ENCODE results near the gene ADAMTS2.

ADAMTS2 gene

GRCh38 chr5:179274321-179275315 is 70.6 kb downstream of the ADAMTS2 start:
- TF ChIP-seq, protein P1, sequence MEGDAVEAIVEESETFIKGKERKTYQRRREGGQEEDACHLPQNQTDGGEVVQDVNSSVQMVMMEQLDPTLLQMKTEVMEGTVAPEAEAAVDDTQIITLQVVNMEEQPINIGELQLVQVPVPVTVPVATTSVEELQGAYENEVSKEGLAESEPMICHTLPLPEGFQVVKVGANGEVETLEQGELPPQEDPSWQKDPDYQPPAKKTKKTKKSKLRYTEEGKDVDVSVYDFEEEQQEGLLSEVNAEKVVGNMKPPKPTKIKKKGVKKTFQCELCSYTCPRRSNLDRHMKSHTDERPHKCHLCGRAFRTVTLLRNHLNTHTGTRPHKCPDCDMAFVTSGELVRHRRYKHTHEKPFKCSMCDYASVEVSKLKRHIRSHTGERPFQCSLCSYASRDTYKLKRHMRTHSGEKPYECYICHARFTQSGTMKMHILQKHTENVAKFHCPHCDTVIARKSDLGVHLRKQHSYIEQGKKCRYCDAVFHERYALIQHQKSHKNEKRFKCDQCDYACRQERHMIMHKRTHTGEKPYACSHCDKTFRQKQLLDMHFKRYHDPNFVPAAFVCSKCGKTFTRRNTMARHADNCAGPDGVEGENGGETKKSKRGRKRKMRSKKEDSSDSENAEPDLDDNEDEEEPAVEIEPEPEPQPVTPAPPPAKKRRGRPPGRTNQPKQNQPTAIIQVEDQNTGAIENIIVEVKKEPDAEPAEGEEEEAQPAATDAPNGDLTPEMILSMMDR (conservative IDR thresholded peaks at IDR 0.05) = peak; percentile 50
- no peak overlapping the region for H3K27ac ChIP-seq

DNA sequence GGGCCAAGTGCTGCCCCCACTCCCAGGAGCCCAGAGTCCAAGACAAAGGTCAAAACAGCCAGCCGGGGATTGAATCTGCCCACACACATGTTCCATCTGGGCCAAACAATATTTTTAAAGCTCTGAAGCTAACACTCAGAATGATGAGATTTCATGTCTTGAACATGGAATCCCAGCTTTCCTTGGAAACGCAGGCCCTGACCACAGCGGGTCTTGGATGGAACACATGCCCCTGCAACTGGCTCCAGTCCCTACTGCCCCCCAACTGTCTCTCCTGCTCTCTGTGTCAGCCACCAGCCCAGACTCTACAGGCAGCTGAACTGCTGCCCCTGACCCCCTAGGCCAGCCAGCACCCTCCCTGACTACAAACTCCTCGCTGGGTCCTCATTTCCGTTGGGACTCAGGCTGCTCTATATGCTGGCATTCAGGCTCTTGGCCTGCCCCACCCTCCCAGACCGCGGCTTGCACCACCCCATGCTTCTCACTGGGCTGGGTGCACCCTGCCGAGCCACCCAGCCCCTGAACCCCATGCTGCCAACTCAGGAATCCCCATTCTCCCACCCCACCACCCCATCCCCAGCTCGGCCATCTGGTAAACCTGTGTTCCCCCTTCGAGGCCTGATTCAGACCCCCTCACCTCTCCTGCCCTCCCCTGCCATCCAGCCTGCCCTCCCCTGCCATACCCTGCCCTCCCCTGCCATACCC is 71.7 kb downstream of the ADAMTS2 start:
- no peak overlapping the region for H3K27ac ChIP-seq
- TF ChIP-seq, protein P1 (conservative IDR thresholded peaks at IDR 0.05) = no peak

- no peak overlapping the region for H3K27ac ChIP-seq
- TF ChIP-seq, protein P1 (conservative IDR thresholded peaks at IDR 0.05) = no peak
Measured at GRCh38 chr5:179273073-179273435, 72.2 kb downstream of the ADAMTS2 start.

GRCh38 chr5:179272326-179273072 is 72.8 kb downstream of the ADAMTS2 start:
- H3K27ac ChIP-seq = no peak overlapping the region
- TF ChIP-seq, protein P1 (conservative IDR thresholded peaks at IDR 0.05) = no peak

- no peak overlapping the region for H3K27ac ChIP-seq
- TF ChIP-seq, protein P1 (conservative IDR thresholded peaks at IDR 0.05) = no peak
Measured at GRCh38 chr5:179271821-179272325, 73.4 kb downstream of the ADAMTS2 start.

GRCh38 chr5:179271428-179271734 is 73.9 kb downstream of the ADAMTS2 start:
- no peak overlapping the region for H3K27ac ChIP-seq
- TF ChIP-seq, protein P1 (conservative IDR thresholded peaks at IDR 0.05) = no peak

Measured in VCaP (cell line).